NCI-H187 treated with DMSO at 0.1 percent for 48 hours (cell line): ENCODE results near the gene SSR3.
"Not testable (repeated sequence)": the region's sequence is repeated elsewhere in the genome, so short reads cannot be mapped to it uniquely, and the experiment has no call there.

ENCODE experiments used
- DNase-seq: peaks from one replicate; lab custom pipeline; 2025; lab: John Stamatoyannopoulos, UW

Gene SSR3

GRCh38 chr3:156576051-156576450 is 21.1 kb upstream of the SSR3 start:
- no peak for DNase-seq

- DNase-seq, result no peak
Observed at GRCh38 chr3:156575641-156576040, 20.7 kb upstream of the SSR3 start.

- DNase-seq, result not testable (repeated sequence)
Observed at GRCh38 chr3:156569881-156570280, 15.0 kb upstream of the SSR3 start.

- DNase-seq, result not testable (repeated sequence)
Observed at GRCh38 chr3:156569016-156569415, 14.1 kb upstream of the SSR3 start.

- no peak for DNase-seq
Observed at GRCh38 chr3:156563900-156564682, 9.2 kb upstream of the SSR3 start.

- DNase-seq, result not testable (repeated sequence)
Observed at GRCh38 chr3:156562486-156562885, 7.6 kb upstream of the SSR3 start.

- DNase-seq, result no peak
Observed at GRCh38 chr3:156561533-156561932, 6.6 kb upstream of the SSR3 start.

GRCh38 chr3:156559321-156559720 is 4.4 kb upstream of the SSR3 start:
- no peak for DNase-seq

GRCh38 chr3:156558389-156558788 is 3.5 kb upstream of the SSR3 start:
- no peak for DNase-seq

GRCh38 chr3:156554515-156554841 is 439 bp downstream of the SSR3 start:
- DNase-seq, result no peak

GRCh38 chr3:156553705-156554356 is 1.1 kb downstream of the SSR3 start:
- no peak for DNase-seq

GRCh38 chr3:156552973-156553372 is 1.9 kb downstream of the SSR3 start:
- no peak for DNase-seq

- no peak for DNase-seq
Observed at GRCh38 chr3:156551746-156552145, 3.2 kb downstream of the SSR3 start.

GRCh38 chr3:156551261-156551660 is 3.7 kb downstream of the SSR3 start:
- no peak for DNase-seq

- no peak for DNase-seq
Observed at GRCh38 chr3:156548902-156549301, 6.0 kb downstream of the SSR3 start.

GRCh38 chr3:156548041-156548687 is 6.8 kb downstream of the SSR3 start:
- no peak for DNase-seq

GRCh38 chr3:156547637-156548036 is 7.3 kb downstream of the SSR3 start:
- no peak for DNase-seq

- DNase-seq, result no peak
Observed at GRCh38 chr3:156543043-156543555, 11.8 kb downstream of the SSR3 start.

- DNase-seq, result no peak
Observed at GRCh38 chr3:156542101-156543042, 12.5 kb downstream of the SSR3 start.

GRCh38 chr3:156539802-156540201 is 15.1 kb downstream of the SSR3 start:
- no peak for DNase-seq

- DNase-seq, result no peak
Observed at GRCh38 chr3:156539051-156539450, 15.9 kb downstream of the SSR3 start.
